T-cell (primary cell): ENCODE measurements around the gene ZBTB32. TPM values are rescaled to one million over a fixed set of nuclear protein-coding genes. Genes with fewer than 3 reads are reported as not detected.
A peak's percentile ranks its signal among the peaks of the same experiment; 100 is the strongest.

ENCODE experiments used
- ATAC-seq, 4 experiments: fragments of 200-7000 bp in 3 of 4; fragments of 150-1000 bp in 1 of 4; cut with Tn5 transposase; replicated peaks in 1 of 4; 1 replicate in 3 of 4; 2 replicates in 1 of 4; pipeline ENCODE4 v1.10.0; 2021; ENCODE audit warnings: moderate library complexity in 3 of 4, mild to moderate bottlenecking in 2 of 4, moderate number of reproducible peaks in 1 of 4
- CTCF ChIA-PET, 2 donors: fragments of 300-600 bp; sonication (Branson Sonifier 250); formaldehyde crosslinking; loops; one replicate each; lab custom pipeline; 2022; ENCODE audit warnings: antibody characterized with exemption in 2 of 2; lab: Charles Lee
- POLR2A ChIA-PET, 2 donors: fragments of 300-600 bp; sonication (Branson Sonifier 250); formaldehyde crosslinking; loops; one replicate each; lab custom pipeline; 2022; ENCODE audit warnings: antibody characterized with exemption in 2 of 2; lab: Charles Lee
- DNase-seq, 35 experiments: peaks; one replicate each; pipeline versions ENCODE4 v3.0.0 to v3.0.0-alpha.2; 2013 to 2023
- H3K27ac ChIP-seq: one replicate; pipeline ENCODE4 v1.5.1; 2013; ENCODE audit warnings: low read length
- H3K27me3 ChIP-seq, 2 experiments: replicated peaks in 1 of 2; 1 replicate in 1 of 2; 2 replicates in 1 of 2; pipeline versions ENCODE4 v1.6.1 to v1.7.0; 2013; ENCODE audit warnings: low read length in 1 of 2, mixed read lengths in 1 of 2; ENCODE audit not compliant: control insufficient read depth in 2 of 2, insufficient read depth in 2 of 2; ENCODE audit errors: extremely low read depth in 1 of 2
- H3K36me3 ChIP-seq, 2 donors: 1 replicate in 1 of 2; 2 replicates in 1 of 2; pipeline versions ENCODE4 v1.6.1 to v1.7.0; 2013; ENCODE audit warnings: low read length in 1 of 2; ENCODE audit not compliant: control insufficient read depth in 2 of 2, insufficient read depth in 1 of 2; ENCODE audit errors: extremely low read depth in 1 of 2
- H3K4me1 ChIP-seq, 2 experiments: 1 replicate in 1 of 2; 2 replicates in 1 of 2; pipeline versions ENCODE4 v1.6.1 to v1.7.0; 2013; ENCODE audit warnings: low read length in 2 of 2, mixed read lengths in 1 of 2; ENCODE audit not compliant: insufficient read depth in 2 of 2, control insufficient read depth in 1 of 2; ENCODE audit errors: extremely low read depth in 1 of 2
- H3K4me3 ChIP-seq, 2 donors: 1 replicate in 1 of 2; 2 replicates in 1 of 2; pipeline versions ENCODE4 v1.5.1 to v1.7.0; 2013; ENCODE audit warnings: mild to moderate bottlenecking in 2 of 2, low read length in 1 of 2, moderate library complexity in 1 of 2; ENCODE audit not compliant: control insufficient read depth in 1 of 2; ENCODE audit errors: extremely low read depth in 1 of 2
- H3K9me3 ChIP-seq: 2 replicates; pipeline ENCODE4 v1.7.0; 2013
- H3K27ac Mint-ChIP-seq, 2 donors: one replicate each; pipeline ENCODE4 v1.8.0; 2020 to 2021; ENCODE audit warnings: mild to moderate bottlenecking in 2 of 2, mixed read lengths in 2 of 2
- H3K27me3 Mint-ChIP-seq, 2 donors: one replicate each; pipeline ENCODE4 v1.8.0; 2021 to 2022; ENCODE audit warnings: mixed read lengths in 2 of 2
- H3K36me3 Mint-ChIP-seq: one replicate; pipeline ENCODE4 v1.8.0; 2021; ENCODE audit warnings: mixed read lengths
- H3K4me1 Mint-ChIP-seq, 3 donors: one replicate each; pipeline ENCODE4 v1.8.0; 2020 to 2022; ENCODE audit warnings: mixed read lengths in 3 of 3, mild to moderate bottlenecking in 1 of 3
- H3K4me3 Mint-ChIP-seq, 3 donors: one replicate each; pipeline ENCODE4 v1.8.0; 2020 to 2022; ENCODE audit warnings: mild to moderate bottlenecking in 3 of 3, mixed read lengths in 3 of 3, moderate library complexity in 3 of 3
- H3K9me3 Mint-ChIP-seq, 3 donors: one replicate each; pipeline ENCODE4 v1.8.0; 2020 to 2022; ENCODE audit warnings: mixed read lengths in 3 of 3
- WGBS: methylation state at CpG from one replicate; pipeline ENCODE4 v1.1.5; 2013; ENCODE audit warnings: missing lambda C conversion rate; ENCODE audit not compliant: insufficient coverage; 5-methylcytosine and 5-hydroxymethylcytosine counted together
- total RNA-seq, 35 experiments: library from RNA in 6 of 35; stranded (reverse) in 6 of 35; fragments of 120-200 nt in 1 of 35; gene quantifications; one replicate each; pipeline versions ENCODE4 v1.2.1 to v1.2.4 and lab custom pipeline; 2013 to 2026

Gene ZBTB32
- total RNA-seq, 5 donors from 2014 or later (not counting 1 experiment from before 2014, with no cell fraction given) = 1.2 to 4.1 (median 2.0) TPM

- H3K27ac Mint-ChIP-seq = peak overlapping the region; percentile 85 to 94
- H3K27ac ChIP-seq = peak overlapping the region; percentile 52
- H3K9me3 Mint-ChIP-seq = no peaks in the 10 kb centered on the region
- peaks cover 56 to 67% (median 64%) of the 10 kb centered on the region in 3 donors for H3K4me1 Mint-ChIP-seq
- peak overlapping the region; percentile 29 to 100 (median 58) for H3K4me3 Mint-ChIP-seq
- no peaks in the 10 kb centered on the region for H3K27me3 ChIP-seq
- H3K27me3 Mint-ChIP-seq = no peaks in the 10 kb centered on the region
- H3K36me3 ChIP-seq = no peaks in the 10 kb centered on the region
- ATAC-seq (no peak), DNase-seq (peak in 1 of 35 experiments; percentile 32)
- no peaks in the 10 kb centered on the region for H3K36me3 Mint-ChIP-seq
- H3K4me3 ChIP-seq = peak overlapping the region; percentile 30 to 52
- POLR2A ChIA-PET = interaction anchor here in 1 of 2 donors (0.6 kb wide), 1 partner anchor 21 kb away, joined by 11 read pairs; no protein-coding TSS in a partner anchor
- no peaks in the 10 kb centered on the region for H3K9me3 ChIP-seq
- WGBS = 54% methylated on average over 9 of the region's 12 CpGs
- CTCF ChIA-PET = interaction anchor here in 1 of 2 donors (0.8 to 1.0 kb wide), 3 partner anchors 12 to 34 kb away, joined by 3 to 5 read pairs (median 3); partner anchors contain the start of gene LIN37
- H3K4me1 ChIP-seq = peaks cover 15 to 78% of the 10 kb centered on the region in 2 experiments
Observed at GRCh38 chr19:35713904-35714495, 9.6 kb downstream of the ZBTB32 start.

DNA sequence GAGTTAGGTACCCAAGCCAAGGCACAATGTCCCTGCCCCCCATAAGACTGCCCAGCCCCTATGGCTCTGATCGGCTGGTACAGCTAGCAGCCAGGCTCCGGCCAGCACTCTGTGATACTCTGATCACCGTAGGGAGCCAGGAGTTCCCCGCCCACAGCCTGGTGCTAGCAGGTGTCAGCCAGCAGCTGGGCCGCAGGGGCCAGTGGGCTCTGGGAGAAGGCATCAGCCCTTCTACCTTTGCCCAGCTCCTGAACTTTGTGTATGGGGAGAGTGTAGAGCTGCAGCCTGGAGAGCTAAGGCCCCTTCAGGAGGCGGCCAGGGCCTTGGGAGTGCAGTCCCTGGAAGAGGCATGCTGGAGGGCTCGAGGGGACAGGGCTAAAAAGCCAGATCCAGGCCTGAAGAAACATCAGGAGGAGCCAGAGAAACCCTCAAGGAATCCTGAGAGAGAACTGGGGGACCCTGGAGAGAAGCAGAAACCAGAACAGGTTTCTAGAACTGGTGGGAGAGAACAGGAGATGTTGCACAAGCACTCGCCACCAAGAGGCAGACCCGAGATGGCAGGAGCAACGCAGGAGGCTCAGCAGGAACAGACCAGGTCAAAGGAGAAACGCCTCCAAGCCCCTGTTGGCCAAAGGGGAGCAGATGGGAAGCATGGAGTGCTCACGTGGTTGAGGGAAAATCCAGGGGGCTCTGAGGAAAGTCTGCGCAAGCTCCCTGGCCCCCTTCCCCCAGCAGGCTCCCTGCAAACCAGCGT, 10.4 kb downstream of the ZBTB32 start:
- Mint-ChIP-seq H3K27ac (peak overlapping the region; percentile 85 to 94), H3K4me3 (peak overlapping the region; percentile 29 to 100 (median 58)), H3K4me1 (peaks cover 63 to 74% (median 71%) of the 10 kb centered on the region in 3 donors), H3K9me3 (no peaks in the 10 kb centered on the region), H3K36me3 (peaks cover 3% of the 10 kb centered on the region), H3K27me3 (no peaks in the 10 kb centered on the region)
- Histone ChIP-seq H3K36me3 (no peaks in the 10 kb centered on the region), H3K27ac (peak overlapping the region; percentile 28), H3K9me3 (no peaks in the 10 kb centered on the region), H3K4me3 (no peak overlapping the region), H3K4me1 (peaks cover 16 to 86% of the 10 kb centered on the region in 2 experiments), H3K27me3 (no peaks in the 10 kb centered on the region)
- ChIA-PET CTCF (interaction anchor here in 1 of 2 donors (1.0 kb wide), 2 partner anchors 12 to 33 kb away, joined by 3 read pairs; partner anchors contain the start of gene LIN37), POLR2A (no interaction called here)
- 49% methylated on average over 11 of the region's 14 CpGs for WGBS
- no peak for DNase-seq
- no peak for ATAC-seq

- Mint-ChIP-seq H3K27me3 (no peaks in the 10 kb centered on the region), H3K4me3 (peak overlapping the region in 1 of 3 donors; percentile 100), H3K4me1 (peaks cover 68 to 76% (median 72%) of the 10 kb centered on the region in 3 donors), H3K36me3 (peaks cover 7% of the 10 kb centered on the region), H3K9me3 (no peaks in the 10 kb centered on the region), H3K27ac (peak overlapping the region in 1 of 2 donors; percentile 94)
- no peaks in the 10 kb centered on the region for H3K9me3 ChIP-seq
- DNase-seq (no peak), ATAC-seq (no peak)
- H3K27ac ChIP-seq = peak overlapping the region; percentile 74
- H3K36me3 ChIP-seq = peaks cover 0 to 4% of the 10 kb centered on the region in 2 donors
- H3K4me1 ChIP-seq = peaks cover 16 to 88% of the 10 kb centered on the region in 2 experiments
- H3K27me3 ChIP-seq = no peaks in the 10 kb centered on the region
- no peak overlapping the region for H3K4me3 ChIP-seq
- 76% methylated on average over 3 of the region's 7 CpGs for WGBS
- ChIA-PET POLR2A (no interaction called here), CTCF (interaction anchor here in 1 of 2 donors (0.7 kb wide), 1 partner anchor 21 kb away, joined by 3 read pairs; no protein-coding TSS in a partner anchor)
Observed at GRCh38 chr19:35715355-35715809, 11.0 kb downstream of the ZBTB32 start.

- Histone ChIP-seq H3K27ac (peak overlapping the region; percentile 74), H3K27me3 (no peaks in the 10 kb centered on the region), H3K9me3 (no peaks in the 10 kb centered on the region), H3K4me3 (peak overlapping the region; percentile 84 to 85), H3K4me1 (peaks cover 16 to 79% of the 10 kb centered on the region in 2 experiments), H3K36me3 (peaks cover 4 to 9% of the 10 kb centered on the region in 2 donors)
- Mint-ChIP-seq H3K4me1 (peaks cover 65 to 70% (median 66%) of the 10 kb centered on the region in 3 donors), H3K9me3 (no peaks in the 10 kb centered on the region), H3K4me3 (peak overlapping the region; percentile 90 to 100 (median 91)), H3K27ac (peak overlapping the region; percentile 94), H3K27me3 (no peaks in the 10 kb centered on the region), H3K36me3 (peaks cover 7% of the 10 kb centered on the region)
- ATAC-seq (no peak), DNase-seq (peak in 2 of 35 experiments; percentile 20 to 50)
- ChIA-PET CTCF (interaction anchor here in 1 of 2 donors (0.7 kb wide), 1 partner anchor 22 kb away, joined by 3 read pairs; no protein-coding TSS in a partner anchor), POLR2A (no interaction called here)
- 4% methylated on average over 49 of the region's 52 CpGs for WGBS
Observed at GRCh38 chr19:35715981-35716800, 11.8 kb downstream of the ZBTB32 start.

DNA sequence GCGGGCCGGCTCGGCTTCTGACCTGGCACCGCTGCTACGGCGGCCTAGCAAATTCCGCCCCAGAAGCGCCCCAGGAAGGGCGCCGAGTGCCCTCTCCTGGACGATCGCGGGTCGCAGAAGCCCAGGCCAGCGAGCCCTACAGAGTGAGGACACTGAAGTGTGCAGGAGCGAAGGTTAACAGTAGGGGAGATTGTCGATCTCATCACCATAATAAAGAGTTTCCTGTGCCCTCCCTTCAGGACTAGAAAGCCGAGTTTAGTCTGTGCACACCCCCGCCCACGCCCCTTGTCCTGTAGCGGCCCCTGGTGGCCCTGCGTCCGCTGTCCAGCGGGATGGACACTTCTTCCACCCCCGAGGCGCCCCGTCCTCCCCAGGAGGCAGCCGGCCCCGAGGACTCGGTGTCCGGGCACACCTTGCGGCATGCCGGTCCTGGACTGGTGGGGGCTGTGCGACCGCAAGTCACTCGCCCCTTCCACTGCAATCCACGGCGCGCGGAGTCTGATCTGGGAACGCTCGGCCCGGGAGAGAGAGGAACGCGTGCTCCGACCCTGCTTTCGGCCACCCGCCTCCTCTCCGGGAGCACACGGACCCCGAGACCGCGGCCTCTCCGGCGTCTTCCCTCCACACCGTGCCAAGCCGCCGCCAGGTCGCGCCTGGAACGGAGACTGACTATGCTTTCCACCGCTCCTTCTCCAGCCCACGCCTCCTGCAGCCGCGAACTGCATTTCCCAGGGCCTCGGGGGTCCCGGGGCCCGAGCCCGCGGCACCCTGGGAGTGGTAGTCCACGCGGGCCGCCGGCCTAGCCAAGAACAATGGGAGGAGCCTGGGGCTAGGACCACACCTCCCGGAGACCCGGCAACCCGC, 12.7 kb downstream of the ZBTB32 start:
- ATAC-seq = peak; percentile 83 to 88 (median 86)
- Mint-ChIP-seq H3K9me3 (no peaks in the 10 kb centered on the region), H3K4me1 (peaks cover 61 to 68% (median 67%) of the 10 kb centered on the region in 3 donors), H3K27ac (peak overlapping the region; percentile 94), H3K4me3 (peak overlapping the region; percentile 90 to 100 (median 91)), H3K27me3 (no peaks in the 10 kb centered on the region), H3K36me3 (peaks cover 11% of the 10 kb centered on the region)
- ChIA-PET POLR2A (no interaction called here), CTCF (no interaction called here)
- DNase-seq = peak; percentile 89 to 99 (median 97)
- WGBS = under 1% methylated on average over 65 of the region's 77 CpGs
- Histone ChIP-seq H3K4me3 (peak overlapping the region; percentile 84 to 85), H3K27ac (peak overlapping the region; percentile 74), H3K9me3 (no peaks in the 10 kb centered on the region), H3K36me3 (peaks cover 11 to 15% of the 10 kb centered on the region in 2 donors), H3K27me3 (no peaks in the 10 kb centered on the region), H3K4me1 (peaks cover 16 to 73% of the 10 kb centered on the region in 2 experiments)
